ENCODE data around the gene PYM1. TPM values are rescaled to one million over a fixed set of nuclear protein-coding genes. Genes with fewer than 3 reads are reported as not detected.
A peak's percentile ranks its signal among the peaks of the same experiment; 100 is the strongest.

PYM1 gene
- total and polyA plus RNA-seq, 2 of the 13 experiments (the other 11 are each of a cell fraction or from before 2014, with no cell fraction given) = 44.0 to 51.8 TPM

- no peak for TF ChIP-seq BATF2 (CRISPR knock-in tag; IDR thresholded peaks at IDR 0.05)
- no peak for TF ChIP-seq TCF7L2 (IDR thresholded peaks at IDR 0.05; ENCODE audit: low read depth, low read length)
- no peak for TF ChIP-seq FUBP1 (CRISPR knock-in tag; IDR thresholded peaks at IDR 0.05; ENCODE audit: borderline replicate concordance)
- TF ChIP-seq ZNF501 (CRISPR knock-in tag; IDR thresholded peaks at IDR 0.05) = peak; percentile 93
- no peak for TF ChIP-seq FOXP1 (IDR thresholded peaks at IDR 0.05)
- peak; percentile 21 for TF ChIP-seq FOXP1 (CRISPR knock-in tag; IDR thresholded peaks at IDR 0.05)
- peak; percentile 88; the same call in 1 of the 2 replicates for TF ChIP-seq ZNF280B (CRISPR knock-in tag; IDR thresholded peaks at IDR 0.05; ENCODE audit: borderline replicate concordance)
- peak; percentile 86; the same call in 1 of the 2 replicates for TF ChIP-seq TFAP4 (IDR thresholded peaks at IDR 0.05; ENCODE audit: borderline replicate concordance, low read depth)
- TF ChIP-seq ZSCAN31 (CRISPR knock-in tag; IDR thresholded peaks at IDR 0.05; ENCODE audit: low read depth) = no peak
- peak; percentile 66; the same call in 1 of the 2 replicates for TF ChIP-seq ZNF543 (CRISPR knock-in tag; IDR thresholded peaks at IDR 0.05)
- TF ChIP-seq ZNF691 (CRISPR knock-in tag; IDR thresholded peaks at IDR 0.05; ENCODE audit: borderline replicate concordance, low read depth) = peak; percentile 62; the same call in 1 of the 2 replicates
- TF ChIP-seq HNRNPH1 (optimal IDR thresholded peaks at IDR 0.05; ENCODE audit: low read depth, low read length) = peak; percentile 58
- TF ChIP-seq THAP11 (CRISPR knock-in tag; IDR thresholded peaks at IDR 0.05) = peak; percentile 92
- 0 out of 4 replicates have a peak, but pooled peaks of 1 of the 2 experiments have one; percentile 29 for TF ChIP-seq NR2F1 (CRISPR knock-in tag; IDR thresholded peaks at IDR 0.05)
- peak; percentile 77; the same call in 1 of the 2 replicates for TF ChIP-seq ZNF329 (CRISPR knock-in tag; IDR thresholded peaks at IDR 0.05; ENCODE audit: low read depth)
- no peak for TF ChIP-seq TOPORS (CRISPR knock-in tag; IDR thresholded peaks at IDR 0.05)
- no peak for TF ChIP-seq EP300 (IDR thresholded peaks at IDR 0.05; ENCODE audit: low read depth in 2 of 2, low read length in 2 of 2)
- TF ChIP-seq EP300 (CRISPR knock-in tag; IDR thresholded peaks at IDR 0.05; ENCODE audit: borderline replicate concordance) = no peak
- TF ChIP-seq MLX (CRISPR knock-in tag; IDR thresholded peaks at IDR 0.05) = peak; percentile 20
- TF ChIP-seq KDM4B (CRISPR knock-in tag; IDR thresholded peaks at IDR 0.05) = no peak
- TF ChIP-seq, protein P1, sequence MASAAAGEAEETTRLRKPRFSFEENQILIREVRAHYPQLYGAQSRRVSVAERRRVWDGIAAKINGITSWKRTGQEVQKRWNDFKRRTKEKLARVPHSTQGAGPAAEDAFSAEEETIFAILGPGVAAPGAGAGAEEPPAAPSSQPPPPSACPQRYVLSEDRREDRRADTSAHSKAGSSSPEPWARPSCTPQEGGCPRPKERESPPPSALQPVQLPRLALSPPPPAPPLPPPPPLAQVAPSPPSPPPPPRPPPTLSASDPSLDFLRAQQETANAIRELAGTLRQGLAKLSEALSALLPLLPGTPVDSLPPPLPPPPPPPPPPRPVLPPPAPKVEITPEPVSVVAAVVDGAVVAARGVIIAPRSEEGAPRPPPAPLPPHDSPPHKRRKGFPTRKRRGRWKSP (CRISPR knock-in tag; IDR thresholded peaks at IDR 0.05) = peak; percentile 85
- TF ChIP-seq GATAD1 (CRISPR knock-in tag; IDR thresholded peaks at IDR 0.05) = peak; percentile 77; the same call in 1 of the 2 replicates
Measured at GRCh38 chr12:55973599-55974307, 46.1 kb upstream of the PYM1 start, which contains the start of gene RAB5B (continued).

Measured in HepG2 (cell line).